HG03558 (cell line): ENCODE measurements around the gene RS1.

Experiments
- ATAC-seq: cut with Tn5 transposase; IDR thresholded peaks from one replicate; pipeline ENCODE4 v1.9.1; 2021; ENCODE audit warnings: moderate number of reproducible peaks; ENCODE audit not compliant: unreplicated experiment; ENCODE audit errors: extremely low read depth

Gene RS1

DNA sequence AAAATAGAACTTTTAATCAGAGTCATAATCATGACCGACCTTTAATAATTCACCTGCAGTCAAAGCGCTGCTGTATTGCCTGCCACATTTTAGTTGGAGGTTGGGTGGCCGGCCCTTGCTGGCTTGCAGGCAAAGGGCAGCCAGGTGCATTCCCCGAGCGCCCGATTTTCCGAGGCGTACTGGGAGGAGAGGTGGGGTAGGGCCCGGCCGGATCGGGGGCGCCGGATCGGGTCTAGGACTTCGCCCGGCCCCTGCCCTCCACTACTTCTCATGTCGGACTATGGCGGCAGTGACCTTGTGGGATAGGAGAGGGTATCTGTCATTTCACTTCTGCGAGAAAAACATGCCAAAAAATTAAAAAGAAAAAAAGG lies 2.5 kb upstream of the RS1 start:
- ATAC-seq = peak; percentile 24

- ATAC-seq = no peak
These were observed 3.7 kb downstream of the RS1 start for GRCh38 chrX:18668071-18668835.

DNA sequence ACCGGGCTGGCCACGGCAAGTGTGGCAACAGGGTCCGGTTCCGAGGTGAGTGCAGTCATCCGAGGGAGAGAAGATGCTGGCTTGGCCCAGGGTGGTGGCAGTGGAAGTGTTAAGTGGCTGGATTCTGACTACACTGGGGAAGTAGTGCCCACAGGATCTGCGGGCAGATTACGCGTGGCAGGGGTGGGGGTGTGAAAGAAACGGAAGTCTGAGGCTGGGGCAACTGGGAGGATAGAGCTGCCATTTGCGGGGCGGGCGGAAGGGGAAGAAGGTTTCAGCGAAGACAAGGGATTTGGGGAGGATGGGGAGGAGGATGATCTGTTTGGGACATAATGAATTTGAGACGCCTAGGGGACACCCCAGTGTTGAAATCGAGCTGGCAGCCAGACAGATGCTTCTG lies 5.3 kb downstream of the RS1 start:
- ATAC-seq = no peak

DNA sequence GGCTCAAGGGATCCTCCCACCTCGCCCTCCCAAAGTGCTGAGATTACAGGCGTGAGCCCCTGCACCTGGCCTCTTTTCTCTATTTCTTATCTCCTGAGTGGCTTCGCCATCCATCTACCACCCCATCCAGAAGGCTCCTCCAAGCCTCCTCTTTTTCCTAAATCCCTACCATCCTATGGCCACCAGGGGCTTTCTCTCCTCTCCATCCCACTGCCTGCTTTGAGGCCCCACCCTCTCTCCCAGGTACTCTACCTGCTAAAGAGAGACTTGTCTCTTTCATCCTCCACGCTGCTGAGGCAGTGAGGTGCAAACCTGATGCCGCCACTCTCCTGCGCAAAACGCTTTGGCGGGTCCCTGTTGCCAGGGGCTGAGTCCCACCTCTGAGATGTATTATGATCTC lies 7.0 kb downstream of the RS1 start:
- ATAC-seq = no peak

GRCh38 chrX:18661273-18661672 lies 10.6 kb downstream of the RS1 start:
- ATAC-seq = no peak

GRCh38 chrX:18654875-18655836 lies 16.8 kb downstream of the RS1 start:
- no peak for ATAC-seq

GRCh38 chrX:18652636-18653035 lies 19.3 kb downstream of the RS1 start:
- no peak for ATAC-seq

GRCh38 chrX:18650662-18651061 lies 21.2 kb downstream of the RS1 start:
- ATAC-seq = no peak

DNA sequence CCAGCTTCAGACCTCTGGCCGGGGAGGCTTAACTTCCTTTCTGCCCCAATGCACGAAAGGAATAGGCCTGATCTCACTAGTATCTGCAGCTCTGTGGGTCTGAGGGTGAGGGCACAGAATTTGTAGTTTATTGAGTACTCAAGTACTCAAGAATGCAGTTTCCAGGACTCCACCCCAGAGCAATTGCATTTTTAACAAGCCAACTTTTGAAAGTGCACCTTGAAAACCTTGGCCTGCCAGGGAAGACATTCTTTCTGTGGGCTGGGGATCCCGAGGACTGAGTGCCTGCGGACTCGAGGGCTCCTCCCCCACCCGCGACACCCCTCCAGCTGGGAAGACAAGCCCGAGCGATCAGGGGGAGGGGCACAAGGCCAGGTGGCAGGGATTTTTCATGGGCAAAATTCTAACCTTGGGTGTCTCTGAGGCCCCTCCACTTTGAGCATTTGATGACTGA lies 22.4 kb downstream of the RS1 start:
- ATAC-seq = no peak

DNA sequence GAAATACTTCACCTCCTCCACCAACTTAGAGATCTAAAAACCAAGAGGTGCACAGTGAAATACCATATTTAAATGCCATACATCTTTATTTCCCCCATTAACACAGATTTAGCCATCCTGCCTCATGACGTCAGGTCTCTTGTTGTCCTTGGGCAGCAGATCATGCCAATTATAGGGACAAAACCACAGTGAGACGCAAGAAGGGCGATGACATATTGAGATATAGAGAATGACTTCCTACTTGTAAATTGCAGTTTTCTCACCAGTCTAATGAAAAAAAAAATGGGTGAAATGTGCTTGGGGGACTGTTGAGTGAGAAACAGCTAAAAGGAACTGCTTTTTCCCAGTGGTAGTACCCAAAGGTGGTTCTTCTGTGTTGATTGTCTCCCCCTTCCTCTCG lies 24.3 kb downstream of the RS1 start:
- ATAC-seq = no peak

DNA sequence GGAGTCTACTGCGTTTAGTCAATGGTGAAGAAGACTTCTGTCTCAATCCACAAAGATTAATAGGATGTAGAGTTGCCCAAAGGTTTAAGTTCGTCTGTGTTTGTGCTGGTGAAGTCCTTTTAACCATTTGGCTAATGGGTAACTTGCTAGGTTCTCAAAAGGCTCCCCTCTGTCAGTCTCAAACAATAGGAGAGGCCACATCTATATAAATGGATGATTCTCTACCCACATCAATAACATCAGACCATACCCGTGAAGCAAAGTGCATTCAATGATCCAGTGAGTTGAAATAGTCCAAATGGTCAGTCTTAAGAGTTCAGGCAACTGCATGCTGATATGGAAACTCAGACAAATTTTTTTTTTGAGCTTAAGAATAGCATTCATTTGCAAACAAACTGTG lies 28.1 kb downstream of the RS1 start:
- ATAC-seq = no peak

DNA sequence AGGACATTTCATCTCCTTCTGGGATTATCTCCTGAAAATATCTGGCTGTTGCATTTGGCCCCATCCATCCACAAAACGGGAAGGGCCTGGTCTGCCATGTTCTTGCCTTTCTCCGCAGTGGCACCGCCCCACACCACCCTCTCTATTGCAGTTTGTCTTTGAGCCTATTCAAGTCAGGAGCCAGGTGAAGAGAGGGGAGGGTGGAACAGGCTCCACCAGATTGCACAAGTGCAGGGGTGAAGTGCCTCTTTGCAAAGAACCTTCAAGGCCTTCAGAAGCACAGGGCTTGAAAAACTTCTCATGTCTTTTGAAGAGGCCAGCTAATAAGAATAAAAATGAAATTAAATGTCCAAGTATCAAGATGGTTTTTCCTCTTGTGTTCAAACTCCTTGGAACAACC lies 28.7 kb downstream of the RS1 start:
- no peak for ATAC-seq

DNA sequence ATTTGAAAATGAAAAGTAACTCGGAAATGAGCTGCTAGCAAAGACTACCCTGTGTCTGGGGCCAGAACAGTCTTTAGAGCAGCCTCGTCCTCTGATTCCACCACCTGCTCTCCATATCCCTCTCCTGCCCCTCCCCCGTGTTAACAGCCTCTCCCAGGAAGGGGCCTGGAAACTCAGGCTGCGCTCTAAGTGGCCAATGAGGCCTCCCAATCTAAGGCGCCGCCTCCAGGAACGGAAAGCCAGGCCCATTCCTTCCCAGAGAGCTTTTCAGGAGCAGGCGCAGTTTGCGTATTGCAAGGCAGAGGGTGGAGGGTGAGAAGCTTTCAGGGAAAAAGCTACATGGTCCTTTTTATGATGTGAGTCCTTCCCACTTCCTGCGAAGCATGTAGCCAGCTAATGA lies 31.2 kb downstream of the RS1 start:
- no peak for ATAC-seq

GRCh38 chrX:18639280-18639679 lies 32.6 kb downstream of the RS1 start:
- ATAC-seq = no peak

DNA sequence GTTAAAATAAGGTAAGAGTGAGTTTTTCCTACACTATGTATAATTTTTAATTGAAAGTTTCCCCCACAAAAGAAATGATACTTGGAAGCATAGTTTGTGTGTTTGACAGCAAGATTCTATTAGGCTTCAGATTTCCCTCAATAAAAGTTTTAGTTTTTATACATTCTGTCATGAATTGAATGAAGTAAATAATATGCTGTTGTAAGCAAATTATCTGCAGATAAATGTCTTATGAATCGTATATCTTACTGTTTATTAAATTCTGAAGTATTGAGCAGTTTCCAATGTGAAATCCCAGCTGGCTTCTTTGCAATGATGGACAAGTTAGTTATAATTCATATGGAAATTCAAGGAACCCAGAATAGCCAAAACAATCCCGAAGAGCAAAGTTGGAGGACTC lies 33.5 kb downstream of the RS1 start:
- ATAC-seq = no peak

- no peak for ATAC-seq
These were observed 41.0 kb downstream of the RS1 start for GRCh38 chrX:18630934-18631333.

DNA sequence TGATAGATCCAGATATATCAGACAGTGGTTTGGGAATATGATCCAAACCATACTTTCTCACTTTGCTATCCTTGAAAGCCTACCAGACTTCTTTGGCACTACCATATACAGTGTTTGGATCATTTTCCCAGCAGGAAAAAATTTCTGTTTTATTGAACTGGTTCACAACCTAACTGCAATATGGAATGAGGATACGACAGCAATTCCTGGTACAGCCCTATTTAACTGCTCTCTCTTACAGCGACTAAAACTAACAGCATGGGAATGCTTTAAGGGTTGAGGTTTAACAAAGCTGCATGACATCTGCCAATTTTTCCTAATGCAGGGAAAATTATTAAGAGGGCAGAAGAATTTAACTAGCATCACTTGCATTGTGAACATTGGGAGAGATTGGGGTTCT lies 47.3 kb downstream of the RS1 start:
- ATAC-seq = no peak

GRCh38 chrX:18620349-18620748 lies 51.6 kb downstream of the RS1 start:
- ATAC-seq = no peak

GRCh38 chrX:18619288-18619687 lies 52.6 kb downstream of the RS1 start:
- no peak for ATAC-seq

DNA sequence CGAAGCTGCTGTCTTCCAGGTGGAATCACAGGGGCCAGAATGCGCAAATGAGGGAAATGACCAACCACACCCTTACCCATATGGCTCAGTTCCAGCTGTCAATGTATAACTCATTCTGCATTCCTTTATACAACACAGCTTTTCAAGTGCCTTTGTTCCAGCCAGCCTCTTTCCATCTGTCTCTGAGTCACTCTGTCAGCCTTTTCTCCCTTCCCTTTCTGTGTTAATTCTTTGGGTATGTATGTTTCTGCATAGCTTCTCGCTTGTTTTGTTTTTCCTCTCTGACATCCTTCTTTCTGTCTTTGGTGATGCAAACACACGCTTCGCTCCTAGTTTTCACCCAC lies 54.5 kb downstream of the RS1 start:
- no peak for ATAC-seq

DNA sequence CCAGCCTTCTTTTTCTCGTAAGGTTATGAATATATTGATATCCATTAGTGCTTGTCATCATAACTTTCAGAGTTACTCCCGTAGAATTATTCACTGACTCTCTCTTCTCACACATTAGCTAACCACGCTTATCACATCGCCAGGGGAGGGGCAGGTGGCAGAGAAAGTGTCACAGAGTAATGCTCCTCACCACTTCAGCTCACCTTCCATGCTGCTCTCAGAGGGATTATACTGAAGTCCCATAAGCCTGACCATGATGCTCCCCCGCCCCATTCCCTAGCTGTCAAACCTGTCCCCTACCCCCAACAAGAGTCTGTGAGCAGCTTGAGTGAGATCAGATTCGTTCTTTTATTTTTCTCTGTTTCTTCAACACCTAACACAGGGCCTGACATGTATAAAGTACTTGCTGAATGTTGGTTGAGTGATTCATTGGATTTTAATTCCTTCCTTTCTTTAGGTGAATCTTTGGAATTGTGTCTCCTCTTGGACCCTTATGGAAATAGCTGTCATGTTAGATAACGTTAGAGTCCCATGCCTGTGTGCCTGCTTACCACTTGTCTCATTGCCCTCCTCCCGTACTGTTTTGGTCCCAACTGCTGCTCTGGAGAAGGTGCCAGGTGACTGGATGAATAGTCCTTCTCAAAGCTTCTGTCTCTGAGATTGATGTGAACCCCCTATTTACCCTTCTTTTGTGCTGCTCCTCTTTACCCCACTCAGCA lies 55.1 kb downstream of the RS1 start:
- no peak for ATAC-seq
